ENCODE measurements around the gene SPTBN1. TPM values are rescaled to one million over a fixed set of nuclear protein-coding genes. Genes with fewer than 3 reads are reported as not detected.

Gene SPTBN1
- total RNA-seq, 1 experiment from 2014 or later: 202 TPM

GRCh38 chr2:54538537-54538936 lies 82.4 kb downstream of the SPTBN1 start:
- no peaks in the 10 kb centered on the region for H3K9me3 ChIP-seq (ENCODE audit: low read length)
- peaks cover 18% of the 10 kb centered on the region for H3K4me1 ChIP-seq (ENCODE audit: insufficient read depth, low read length)
- H3K27me3 ChIP-seq (ENCODE audit: low read length): no peaks in the 10 kb centered on the region
- H3K4me3 ChIP-seq (ENCODE audit: low read length): no peak overlapping the region
- H3K79me2 ChIP-seq (ENCODE audit: low read length): no peaks in the 10 kb centered on the region
- ATAC-seq (no peak), DNase-seq (no peak)
- intact Hi-C loops (cut with micrococcal nuclease): no loop called here
- no peak overlapping the region for H3K27ac ChIP-seq (ENCODE audit: low read length)
- no peak overlapping the region for H3K4me2 ChIP-seq (ENCODE audit: low read length)
- ChIA-PET CTCF (no interaction called here), POLR2A (ENCODE audit: unreplicated experiment) (no interaction called here)
- H3K36me3 ChIP-seq (ENCODE audit: low read depth, low read length): no peaks in the 10 kb centered on the region
- no peaks in the 10 kb centered on the region for H3K9me2 ChIP-seq (replicated peaks; ENCODE audit: low read length)
- H3F3A ChIP-seq (ENCODE audit: low read length, unreplicated experiment): no peaks in the 10 kb centered on the region
- BruUV-seq (replicated peaks): no TSS peak
- no peaks in the 10 kb centered on the region for H4K20me1 ChIP-seq (ENCODE audit: low read length)
- no peak overlapping the region for H3K9ac ChIP-seq (ENCODE audit: low read length)
- H2AFZ ChIP-seq (ENCODE audit: low read length): no peak overlapping the region
- TF ChIP-seq EZH2 (IDR thresholded peaks at IDR 0.05; ENCODE audit: low read length, unreplicated experiment) (no peak), EZH2phosphoT487 (IDR thresholded peaks at IDR 0.05; ENCODE audit: borderline replicate concordance, low read length) (no peak)
- TF ChIP-seq, protein P1, sequence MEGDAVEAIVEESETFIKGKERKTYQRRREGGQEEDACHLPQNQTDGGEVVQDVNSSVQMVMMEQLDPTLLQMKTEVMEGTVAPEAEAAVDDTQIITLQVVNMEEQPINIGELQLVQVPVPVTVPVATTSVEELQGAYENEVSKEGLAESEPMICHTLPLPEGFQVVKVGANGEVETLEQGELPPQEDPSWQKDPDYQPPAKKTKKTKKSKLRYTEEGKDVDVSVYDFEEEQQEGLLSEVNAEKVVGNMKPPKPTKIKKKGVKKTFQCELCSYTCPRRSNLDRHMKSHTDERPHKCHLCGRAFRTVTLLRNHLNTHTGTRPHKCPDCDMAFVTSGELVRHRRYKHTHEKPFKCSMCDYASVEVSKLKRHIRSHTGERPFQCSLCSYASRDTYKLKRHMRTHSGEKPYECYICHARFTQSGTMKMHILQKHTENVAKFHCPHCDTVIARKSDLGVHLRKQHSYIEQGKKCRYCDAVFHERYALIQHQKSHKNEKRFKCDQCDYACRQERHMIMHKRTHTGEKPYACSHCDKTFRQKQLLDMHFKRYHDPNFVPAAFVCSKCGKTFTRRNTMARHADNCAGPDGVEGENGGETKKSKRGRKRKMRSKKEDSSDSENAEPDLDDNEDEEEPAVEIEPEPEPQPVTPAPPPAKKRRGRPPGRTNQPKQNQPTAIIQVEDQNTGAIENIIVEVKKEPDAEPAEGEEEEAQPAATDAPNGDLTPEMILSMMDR (conservative IDR thresholded peaks at IDR 0.05; ENCODE audit: low read depth, low read length): no peak

DNA sequence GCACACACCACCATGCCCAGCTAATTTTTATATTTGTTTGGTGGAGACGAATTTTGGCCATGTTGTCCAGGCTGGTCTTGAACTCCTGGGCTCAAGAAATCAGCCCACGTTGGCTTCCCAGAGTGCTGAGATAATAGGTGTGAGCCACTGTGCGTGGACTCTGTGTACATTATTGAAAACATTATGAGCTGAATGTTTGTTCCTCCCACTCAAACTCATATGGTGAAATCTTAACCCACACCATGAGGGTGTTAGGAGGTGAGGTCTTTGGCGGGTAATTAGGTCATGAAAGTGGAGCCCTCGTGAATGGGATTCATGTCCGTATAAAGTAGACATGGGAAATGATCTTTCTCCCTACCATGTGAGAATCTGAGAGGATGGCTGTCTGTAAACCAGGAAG lies 83.6 kb downstream of the SPTBN1 start:
- no peak overlapping the region for H3K4me2 ChIP-seq (ENCODE audit: low read length)
- H3K27ac ChIP-seq (ENCODE audit: low read length): no peak overlapping the region
- intact Hi-C loops (cut with micrococcal nuclease): no loop called here
- CTCF ChIA-PET: no interaction called here
- H3K9ac ChIP-seq (ENCODE audit: low read length): no peak overlapping the region
- H3K4me3 ChIP-seq (ENCODE audit: low read length): no peak overlapping the region
- no peaks in the 10 kb centered on the region for H3K79me2 ChIP-seq (ENCODE audit: low read length)
- no peaks in the 10 kb centered on the region for H3K9me2 ChIP-seq (replicated peaks; ENCODE audit: low read length)
- BruUV-seq (replicated peaks): no TSS peak
- no peak for DNase-seq
- no peak for ATAC-seq
- H3F3A ChIP-seq (ENCODE audit: low read length, unreplicated experiment): no peaks in the 10 kb centered on the region
- TF ChIP-seq, protein P1 (conservative IDR thresholded peaks at IDR 0.05; ENCODE audit: low read depth, low read length): no peak
- TF ChIP-seq EZH2phosphoT487 (IDR thresholded peaks at IDR 0.05; ENCODE audit: borderline replicate concordance, low read length): no peak
- TF ChIP-seq EZH2 (IDR thresholded peaks at IDR 0.05; ENCODE audit: low read length, unreplicated experiment): no peak
- no peaks in the 10 kb centered on the region for H3K36me3 ChIP-seq (ENCODE audit: low read depth, low read length)
- no peaks in the 10 kb centered on the region for H4K20me1 ChIP-seq (ENCODE audit: low read length)
- POLR2A ChIA-PET (ENCODE audit: unreplicated experiment): interaction anchor here (0.6 kb wide), 2 partner anchors 16 to 65 kb away, joined by 3 to 4 read pairs; no protein-coding TSS in a partner anchor
- H3K27me3 ChIP-seq (ENCODE audit: low read length): no peaks in the 10 kb centered on the region
- H2AFZ ChIP-seq (ENCODE audit: low read length): 0 out of 2 replicates have a peak overlapping the region, but pooled peaks have one; percentile 9
- peaks cover 9% of the 10 kb centered on the region for H3K4me1 ChIP-seq (ENCODE audit: insufficient read depth, low read length)
- no peaks in the 10 kb centered on the region for H3K9me3 ChIP-seq (ENCODE audit: low read length)

DNA sequence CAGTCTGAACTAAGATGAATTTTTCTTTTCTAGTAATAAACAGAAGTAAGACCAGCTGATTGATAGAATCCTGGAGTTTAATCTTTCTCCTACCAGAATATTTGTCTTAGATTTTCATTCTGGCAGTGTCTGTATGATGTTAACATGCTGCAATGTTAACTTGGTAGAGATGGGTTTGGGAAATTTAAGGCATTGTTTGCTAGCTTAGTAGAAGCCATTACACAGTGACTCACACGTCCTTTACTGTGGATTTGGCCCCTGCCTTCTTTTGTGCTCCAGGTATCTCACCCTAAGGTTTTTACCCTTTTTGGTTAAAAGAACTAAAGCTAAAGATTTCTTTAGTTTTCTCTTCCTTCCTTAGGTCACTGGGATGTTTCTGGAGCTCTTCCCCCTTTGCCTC lies 84.1 kb downstream of the SPTBN1 start:
- BruUV-seq (replicated peaks): no TSS peak
- CTCF ChIA-PET: no interaction called here
- H2AFZ ChIP-seq (ENCODE audit: low read length): 0 out of 2 replicates have a peak overlapping the region, but pooled peaks have one; percentile 9

More for the DNA sequence above, 84.1 kb downstream of the SPTBN1 start:
- no peak overlapping the region for H3K9ac ChIP-seq (ENCODE audit: low read length)
- H3K4me2 ChIP-seq (ENCODE audit: low read length): no peak overlapping the region
- TF ChIP-seq EZH2phosphoT487 (IDR thresholded peaks at IDR 0.05; ENCODE audit: borderline replicate concordance, low read length): no peak
- TF ChIP-seq EZH2 (IDR thresholded peaks at IDR 0.05; ENCODE audit: low read length, unreplicated experiment): no peak
- TF ChIP-seq, protein P1 (conservative IDR thresholded peaks at IDR 0.05; ENCODE audit: low read depth, low read length): no peak
- H3K9me3 ChIP-seq (ENCODE audit: low read length): no peaks in the 10 kb centered on the region
- H3K36me3 ChIP-seq (ENCODE audit: low read depth, low read length): no peaks in the 10 kb centered on the region
- H3F3A ChIP-seq (ENCODE audit: low read length, unreplicated experiment): no peaks in the 10 kb centered on the region
- POLR2A ChIA-PET (ENCODE audit: unreplicated experiment): interaction anchor here (0.6 kb wide), 2 partner anchors 17 to 65 kb away, joined by 3 to 4 read pairs; no protein-coding TSS in a partner anchor
- DNase-seq (no peak), ATAC-seq (peak; percentile 79)
- H3K27ac ChIP-seq (ENCODE audit: low read length): peak overlapping the region; percentile 12; the same call in 1 of the 2 replicates
- H4K20me1 ChIP-seq (ENCODE audit: low read length): no peaks in the 10 kb centered on the region
- H3K9me2 ChIP-seq (replicated peaks; ENCODE audit: low read length): no peaks in the 10 kb centered on the region
- H3K4me1 ChIP-seq (ENCODE audit: insufficient read depth, low read length): peaks cover 10% of the 10 kb centered on the region
- no peaks in the 10 kb centered on the region for H3K79me2 ChIP-seq (ENCODE audit: low read length)
- H3K4me3 ChIP-seq (ENCODE audit: low read length): no peak overlapping the region
- no peaks in the 10 kb centered on the region for H3K27me3 ChIP-seq (ENCODE audit: low read length)
- intact Hi-C loops (cut with micrococcal nuclease): no loop called here

All from PC-3 (cell line).